ENCODE data around the gene LRRC23. TPM values are rescaled to one million over a fixed set of nuclear protein-coding genes. Genes with fewer than 3 reads are reported as not detected.
A peak's percentile ranks its signal among the peaks of the same experiment; 100 is the strongest.

LRRC23 gene
- total and polyA plus RNA-seq, 9 of the 15 experiments (the other 6 are each of a cell fraction or from before 2014, with no cell fraction given): 2.2 to 7.0 (median 3.0) TPM

GRCh38 chr12:6873094-6874014 lies 31.3 kb upstream of the LRRC23 start, which contains the start of gene SPSB2 (continued):
- TF ChIP-seq ZNF146 (CRISPR knock-in tag; IDR thresholded peaks at IDR 0.05; ENCODE audit: unreplicated experiment) (no peak), CXXC5 (CRISPR knock-in tag; IDR thresholded peaks at IDR 0.05) (peak; percentile 73), TOE1 (IDR thresholded peaks at IDR 0.05; ENCODE audit: borderline replicate concordance) (peak; percentile 62; the same call in 1 of the 2 replicates), TOE1 (CRISPR knock-in tag; IDR thresholded peaks at IDR 0.05; ENCODE audit: borderline replicate concordance, low read depth) (no peak), ZNF431 (CRISPR knock-in tag; IDR thresholded peaks at IDR 0.05) (no peak), HNRNPL (IDR thresholded peaks at IDR 0.05; ENCODE audit: low read depth, low read length) (no peak; the same call in 1 of the 2 replicates), ATF3 (IDR thresholded peaks at IDR 0.05) (peak; percentile 31), ATF3 (CRISPR knock-in tag; conservative IDR thresholded peaks at IDR 0.05) (no peak), ATF1 (CRISPR knock-in tag; IDR thresholded peaks at IDR 0.05) (no peak), ATF1 (tag; IDR thresholded peaks at IDR 0.05) (0 out of 2 replicates have a peak, but pooled peaks have one; percentile 22), SAP30 (IDR thresholded peaks at IDR 0.05; ENCODE audit: borderline replicate concordance, insufficient read depth, low read depth, low read length, poor library complexity, severe bottlenecking) (no peak), FOSL1 (tag; conservative IDR thresholded peaks at IDR 0.05) (peak; percentile 40; the same call in 1 of the 2 replicates), NKRF (IDR thresholded peaks at IDR 0.05; ENCODE audit: borderline replicate concordance) (peak; percentile 10; the same call in 1 of the 2 replicates), DNMT1 (IDR thresholded peaks at IDR 0.05) (no peak), EGR1 (conservative IDR thresholded peaks at IDR 0.05) (peak; percentile 81), SAFB (IDR thresholded peaks at IDR 0.05; ENCODE audit: borderline replicate concordance, low read depth, low read length) (0 out of 2 replicates have a peak, but pooled peaks have one; percentile 12), TAF1 (IDR thresholded peaks at IDR 0.05; ENCODE audit: control insufficient read depth, extremely low read depth, insufficient read depth, low read length, severe bottlenecking) (peak; percentile 52), VEZF1 (CRISPR knock-in tag; IDR thresholded peaks at IDR 0.05) (peak; percentile 72), SUPT5H (IDR thresholded peaks at IDR 0.05) (peak; percentile 52), DEAF1 (CRISPR knock-in tag; IDR thresholded peaks at IDR 0.05) (no peak), FIP1L1 (IDR thresholded peaks at IDR 0.05; ENCODE audit: low read depth, low read length, poor library complexity, severe bottlenecking) (peak; percentile 39)
